ENCODE data around the gene HP1BP3.

The HP1BP3 gene

DNA sequence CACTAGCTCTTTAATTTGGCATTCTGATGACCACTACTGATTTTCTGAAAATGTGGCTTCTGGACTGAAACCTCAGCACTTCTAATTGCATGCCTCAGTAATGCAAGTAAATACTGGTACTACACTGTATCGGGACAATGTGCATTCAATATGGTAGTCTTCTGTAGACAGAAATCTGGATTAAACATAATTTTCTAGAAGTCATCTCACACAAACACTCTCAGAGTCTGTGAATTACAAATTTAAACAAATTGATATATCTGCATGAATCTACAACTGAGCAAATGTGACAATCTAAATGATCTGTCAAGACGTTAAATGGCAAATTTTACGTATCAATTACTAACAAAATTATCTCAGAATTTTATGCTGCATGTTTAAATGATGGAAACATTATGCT, 23.7 kb downstream of the HP1BP3 start:
- no peak for DNase-seq

DNA sequence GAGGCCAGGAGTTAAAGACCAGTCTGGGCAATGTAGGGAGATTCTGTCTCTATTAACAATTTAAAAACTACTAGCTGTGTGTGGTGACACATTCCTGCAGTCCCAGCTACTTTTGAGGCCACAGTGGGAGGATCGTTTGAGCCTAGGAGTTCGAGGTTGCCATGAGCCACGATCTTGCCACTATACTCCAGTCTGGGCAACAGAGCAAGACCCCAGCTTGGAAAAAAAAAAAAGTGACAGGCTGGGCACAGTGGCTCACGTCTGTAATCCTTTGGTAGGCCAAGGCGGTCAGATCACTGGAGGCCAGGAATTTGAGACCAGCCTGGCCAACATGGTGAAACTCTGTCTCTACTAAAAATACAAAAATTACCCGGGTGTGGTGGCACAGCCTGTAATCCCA, 26.8 kb downstream of the HP1BP3 start:
- no peak for DNase-seq

DNA sequence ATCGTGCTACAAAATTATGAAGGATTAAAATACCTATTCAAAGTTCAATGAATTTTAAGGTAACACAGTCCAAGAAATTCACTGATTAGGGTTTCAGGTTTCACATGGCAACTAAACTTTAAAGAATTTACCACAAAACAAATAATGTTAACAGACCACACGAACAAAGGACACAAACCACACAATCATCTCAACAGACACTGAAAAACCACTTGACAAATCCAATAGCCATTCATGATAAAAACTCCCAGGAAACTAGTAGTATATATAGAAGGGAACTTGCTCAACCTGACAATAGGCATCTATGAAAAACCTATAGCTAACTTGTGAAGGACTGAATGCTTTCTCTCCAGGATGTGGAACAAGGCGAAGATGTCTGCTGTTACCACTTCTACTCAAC, 33.5 kb downstream of the HP1BP3 start:
- no peak for DNase-seq

DNA sequence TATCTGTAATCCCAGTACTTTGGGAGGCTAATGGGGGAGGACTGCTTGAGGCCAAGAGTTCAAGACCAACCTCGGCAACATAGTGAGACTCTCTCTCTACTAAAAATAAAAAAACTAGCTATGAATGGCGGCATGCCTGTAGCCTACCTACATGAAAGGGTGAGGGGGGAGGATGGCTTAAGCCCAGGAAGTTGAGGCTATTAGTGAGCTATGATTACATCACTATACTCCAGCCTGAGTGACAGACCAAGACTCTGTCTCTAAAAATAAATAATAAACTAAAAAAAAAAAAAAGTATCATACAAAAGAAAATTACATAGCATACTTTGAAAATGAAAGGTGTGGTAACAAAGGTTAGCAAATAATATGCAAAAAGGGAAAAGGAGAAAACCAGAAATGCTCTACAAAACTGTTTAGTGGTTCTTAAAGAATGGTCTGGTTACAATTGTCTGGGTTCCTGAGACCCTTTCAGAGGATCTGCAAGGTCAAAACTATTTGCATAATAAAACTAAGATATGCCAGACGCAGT, 35.6 kb downstream of the HP1BP3 start:
- no peak for DNase-seq

DNA sequence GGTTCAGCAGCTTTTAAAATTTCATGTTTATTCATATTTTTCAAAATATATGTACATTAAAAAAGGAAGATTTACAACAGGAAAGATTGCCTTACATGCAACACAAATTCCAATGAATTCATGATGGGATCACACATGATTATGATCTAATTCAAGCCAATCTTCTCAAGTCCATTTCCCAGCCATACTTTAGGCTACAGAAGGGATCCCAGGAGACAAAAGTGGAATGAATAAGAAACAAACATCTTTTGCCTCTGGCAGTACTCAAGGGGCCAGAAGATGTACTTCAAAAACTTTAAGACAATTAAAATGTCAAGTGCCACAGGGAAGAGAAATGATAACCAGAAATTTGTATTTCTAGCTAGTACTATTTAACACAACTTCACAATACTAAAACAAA, 44.4 kb downstream of the HP1BP3 start:
- DNase-seq: no peak

DNA sequence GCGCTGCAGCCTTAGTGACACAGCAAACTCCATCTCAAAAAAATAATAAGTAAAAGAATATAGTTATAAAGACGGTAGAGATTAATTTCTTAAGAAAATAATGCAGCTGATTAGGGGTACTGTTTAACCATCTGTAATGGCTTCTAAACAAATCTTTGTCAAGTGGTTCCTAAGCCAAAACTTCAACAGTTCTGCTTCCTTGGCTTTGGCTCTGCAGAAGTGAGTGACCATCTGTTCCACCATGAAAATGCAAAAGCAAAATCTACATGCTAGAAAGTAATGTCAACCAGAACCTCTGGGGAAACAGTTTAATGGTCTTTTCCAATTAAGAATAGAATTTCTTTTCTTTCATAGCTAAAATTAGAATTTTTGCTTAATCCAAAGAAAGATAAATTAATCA, 46.3 kb downstream of the HP1BP3 start:
- no peak for DNase-seq

DNA sequence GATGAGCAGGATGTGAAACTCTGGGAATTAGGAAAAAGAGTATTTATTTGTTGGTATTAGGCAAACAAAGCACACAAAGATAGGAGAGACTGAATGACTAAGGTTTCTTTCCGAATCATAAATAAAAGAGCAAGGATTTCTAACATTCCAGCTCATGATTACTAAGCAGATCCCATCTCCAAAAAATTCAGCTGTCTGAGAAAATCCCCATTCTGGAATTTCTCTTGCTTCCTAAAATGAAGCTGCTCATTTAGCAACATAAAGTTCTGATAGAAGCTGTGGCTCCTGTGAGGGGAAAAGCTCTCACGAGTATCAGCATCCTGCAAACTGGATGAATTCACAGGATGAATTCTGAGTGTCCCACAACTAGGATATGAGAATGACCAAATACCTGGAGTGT, 47.9 kb downstream of the HP1BP3 start:
- DNase-seq: no peak

DNA sequence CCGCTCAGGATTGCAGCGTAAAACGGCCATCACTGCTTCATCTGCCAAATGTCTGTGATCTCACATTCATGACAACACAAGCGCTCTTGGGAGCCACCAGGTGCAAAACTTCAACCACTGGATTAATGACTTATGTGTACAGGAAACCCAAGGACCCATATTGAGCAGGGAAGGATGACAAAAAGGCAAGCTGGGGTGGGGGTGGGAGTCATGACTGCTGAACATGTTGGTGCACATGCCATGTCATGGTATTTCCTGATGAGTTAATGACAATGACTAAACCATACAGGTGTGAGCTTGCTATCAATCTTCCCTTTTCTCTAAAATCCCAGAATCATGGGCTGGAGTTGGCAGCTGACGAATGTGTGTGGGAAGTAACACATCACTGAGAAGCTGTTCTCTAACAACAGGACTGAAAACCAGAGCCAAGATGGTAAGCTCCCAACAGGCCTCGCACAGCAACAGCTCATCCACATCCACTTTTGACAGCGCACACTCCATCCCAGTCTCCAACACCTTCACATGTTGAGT, 51.5 kb downstream of the HP1BP3 start:
- DNase-seq: no peak

DNA sequence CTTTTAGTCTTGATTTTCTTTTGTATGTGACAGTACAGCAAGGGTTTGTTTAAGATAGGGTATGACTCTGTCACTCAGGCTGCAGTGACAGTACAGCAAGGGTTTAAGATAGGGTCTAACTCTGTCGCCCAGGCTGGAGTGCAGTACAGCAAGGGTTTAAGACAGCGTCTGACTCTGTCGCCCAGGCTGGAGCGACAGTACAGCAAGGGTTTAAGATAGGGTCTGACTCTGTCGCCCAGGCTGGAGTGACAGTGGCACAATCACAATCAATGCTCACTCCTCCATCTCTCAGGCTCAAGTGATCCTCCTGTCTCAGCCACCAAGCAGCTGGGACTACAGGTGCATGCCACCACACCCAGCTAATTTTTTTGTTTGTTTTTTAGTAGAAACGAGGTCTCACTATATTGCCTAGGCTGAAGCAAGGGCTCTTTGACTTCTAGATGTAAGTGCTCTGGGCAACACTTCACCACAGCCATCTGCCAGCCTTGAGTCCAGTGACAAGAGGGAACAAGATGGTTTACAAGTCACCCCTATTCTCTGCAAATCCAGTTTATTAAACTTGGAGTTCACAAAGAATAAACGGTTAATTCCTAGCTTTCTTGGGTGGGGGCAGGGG, 53.6 kb downstream of the HP1BP3 start:
- no peak for DNase-seq

DNA sequence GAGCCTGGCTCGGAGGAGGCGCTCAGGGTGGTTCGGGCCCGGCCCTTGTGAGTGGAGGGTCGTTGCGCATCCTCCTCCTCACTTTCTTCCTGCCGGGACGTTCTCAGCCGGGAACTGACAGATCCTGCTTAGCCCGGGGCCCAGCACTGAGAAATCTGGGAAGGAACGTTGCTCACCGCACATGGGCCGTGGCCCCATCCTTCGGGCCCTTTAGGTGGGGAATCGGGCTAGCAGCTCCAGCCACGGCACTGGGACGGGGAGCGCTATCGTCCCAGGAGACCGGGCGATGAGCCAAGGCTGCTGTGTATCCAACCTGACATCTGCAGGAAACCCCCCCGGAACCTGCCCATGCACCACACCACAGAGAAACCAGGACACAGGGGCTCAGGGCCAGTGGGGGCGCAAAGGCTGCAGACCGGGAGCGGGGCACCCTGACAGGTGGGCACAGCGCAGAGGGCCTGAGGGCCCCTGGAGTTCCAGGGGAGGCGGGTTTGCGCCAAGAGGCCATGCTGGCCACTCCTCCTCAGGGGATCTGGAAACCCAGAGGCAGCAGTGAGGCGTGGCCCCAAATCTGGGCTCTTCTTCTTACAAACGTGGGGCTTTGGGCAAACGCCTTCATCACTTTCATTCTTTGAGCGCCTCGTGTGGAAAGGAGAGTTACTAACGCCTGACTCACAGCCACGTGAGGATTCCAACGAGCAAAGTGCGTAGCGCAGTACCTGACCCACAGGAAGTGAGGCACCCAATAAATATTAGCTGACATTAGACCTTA, 54.3 kb downstream of the HP1BP3 start, which contains the start of gene SH2D5:
Gene SH2D5, minus strand, starts transcription at position 116 of the 772 bp plus-strand sequence. CDS start 4,659 bp downstream, outside the sequence.
- DNase-seq: peak; percentile 74

DNA sequence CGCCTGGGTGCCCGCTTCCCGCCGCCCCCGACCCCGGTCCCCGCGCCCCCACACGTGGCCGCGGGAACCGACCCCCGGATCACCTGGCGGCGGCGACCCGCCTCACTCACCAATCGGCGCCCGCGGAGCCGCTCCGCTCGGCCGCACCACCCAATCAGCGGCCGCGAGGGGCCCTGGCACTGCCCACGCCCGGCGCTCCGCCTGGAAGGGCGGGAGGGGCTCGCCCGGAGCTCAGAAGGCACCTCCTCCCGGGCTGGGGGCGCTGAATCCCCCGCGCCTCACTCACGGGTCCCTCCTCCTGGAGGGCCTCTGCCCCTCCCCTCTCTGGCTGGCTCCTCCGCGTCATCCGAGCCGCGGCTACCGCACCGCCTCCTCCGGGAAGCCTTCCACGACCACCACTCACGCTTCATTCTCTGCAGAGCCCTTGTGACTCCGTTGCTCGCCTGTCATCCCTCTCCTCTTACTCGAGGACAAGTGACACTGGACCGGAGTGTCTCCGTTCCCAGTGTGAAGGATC, 55.0 kb downstream of the HP1BP3 start:
- DNase-seq: peak; percentile 65

DNA sequence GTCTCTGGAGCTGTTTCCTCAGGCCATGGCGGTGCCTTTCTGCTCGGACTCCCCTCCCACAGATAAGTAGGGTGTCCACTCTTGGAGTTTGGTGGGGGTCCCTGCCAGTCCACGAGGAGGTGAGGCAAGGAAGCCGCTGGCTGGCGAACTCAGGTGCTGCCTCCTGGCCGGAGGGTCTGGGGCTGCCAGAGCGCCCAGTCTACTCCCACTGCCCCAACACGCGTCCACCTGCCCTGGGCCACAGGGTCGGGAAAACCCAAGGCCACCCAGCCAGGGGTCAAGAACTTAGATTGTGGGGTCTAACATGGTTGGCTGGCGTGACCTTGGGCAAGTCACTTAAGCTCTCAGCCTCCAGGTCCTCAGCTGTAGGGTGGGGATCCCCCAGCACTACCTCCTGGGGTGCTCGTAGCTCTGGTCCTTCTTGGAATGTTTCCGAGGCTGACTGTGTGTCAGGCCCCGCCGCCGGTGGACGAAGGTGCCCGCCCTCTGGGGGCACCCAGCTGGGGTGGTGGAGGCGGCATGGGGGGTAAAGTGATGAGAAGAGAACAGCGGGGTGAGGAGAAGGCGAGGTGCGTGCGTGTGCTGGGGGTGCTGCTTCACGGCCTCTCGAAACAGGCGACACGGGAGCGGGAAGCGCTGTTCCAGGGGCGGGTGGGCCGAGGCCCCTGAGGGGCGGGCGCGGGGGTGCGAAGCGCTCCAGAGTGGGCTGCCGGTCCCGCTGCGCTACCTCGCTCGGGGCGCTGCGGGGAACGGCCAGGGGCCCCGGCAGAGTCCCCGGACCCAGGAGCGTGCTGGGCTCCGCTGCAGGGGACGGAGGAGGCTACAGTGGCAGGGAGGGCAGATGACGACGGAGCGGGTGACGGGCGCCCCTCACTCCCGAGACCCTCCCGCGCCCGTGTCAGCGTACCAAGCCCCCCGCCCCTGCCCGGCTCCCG, 55.8 kb downstream of the HP1BP3 start:
- DNase-seq: peak; percentile 3

DNA sequence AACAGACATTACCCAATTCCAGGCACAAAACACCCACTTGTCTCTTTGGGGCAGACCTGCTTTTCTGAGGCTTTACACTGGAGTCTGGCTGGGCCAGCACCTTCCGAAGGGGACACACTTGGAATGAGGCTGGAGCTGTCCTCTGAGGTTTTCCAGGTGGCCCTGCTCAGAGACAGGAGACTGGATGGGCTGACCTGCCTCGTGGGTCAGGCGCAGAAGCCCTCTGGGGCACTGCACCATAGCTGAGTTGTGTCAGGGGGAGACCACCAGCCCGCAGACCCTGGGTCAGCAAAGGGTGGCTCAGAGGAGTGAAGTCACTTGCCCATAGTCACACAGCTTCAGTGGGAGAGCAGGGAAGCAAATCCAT, 56.4 kb downstream of the HP1BP3 start:
- no peak for DNase-seq

DNA sequence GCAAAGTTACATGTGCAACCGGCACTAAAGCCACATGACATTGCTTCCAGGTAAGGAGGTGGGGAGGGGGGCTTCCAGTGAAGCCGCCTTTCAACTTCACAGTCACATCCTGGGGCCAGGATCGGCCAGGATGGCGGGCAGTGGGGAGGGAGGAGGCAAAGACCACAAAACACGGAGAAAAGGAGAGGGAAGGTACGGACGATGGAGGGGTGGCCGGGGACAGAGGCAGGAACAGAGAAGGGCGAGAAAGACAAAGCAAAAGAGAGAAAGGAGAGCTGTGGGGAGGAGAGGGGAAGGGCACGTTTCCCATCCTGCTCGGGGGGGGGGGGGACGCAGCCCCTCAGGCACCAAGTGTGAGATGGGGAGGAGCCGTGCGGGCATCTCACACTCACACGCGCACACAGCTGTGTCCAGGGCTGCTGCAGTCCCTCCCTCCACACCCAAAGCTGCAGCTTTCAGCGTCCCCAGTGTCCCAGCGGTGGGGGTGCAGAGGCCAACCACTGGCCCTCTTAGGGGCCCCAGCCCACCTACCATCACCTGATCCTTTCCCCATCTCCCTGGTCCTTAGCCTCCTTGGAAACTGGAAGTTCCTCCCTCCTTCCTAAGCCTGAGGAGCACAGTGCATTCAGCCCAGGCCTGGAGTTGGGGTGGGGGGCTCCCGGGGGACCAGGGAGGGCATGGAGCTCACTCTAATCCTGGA, 57.0 kb downstream of the HP1BP3 start:
- DNase-seq: no peak

DNA sequence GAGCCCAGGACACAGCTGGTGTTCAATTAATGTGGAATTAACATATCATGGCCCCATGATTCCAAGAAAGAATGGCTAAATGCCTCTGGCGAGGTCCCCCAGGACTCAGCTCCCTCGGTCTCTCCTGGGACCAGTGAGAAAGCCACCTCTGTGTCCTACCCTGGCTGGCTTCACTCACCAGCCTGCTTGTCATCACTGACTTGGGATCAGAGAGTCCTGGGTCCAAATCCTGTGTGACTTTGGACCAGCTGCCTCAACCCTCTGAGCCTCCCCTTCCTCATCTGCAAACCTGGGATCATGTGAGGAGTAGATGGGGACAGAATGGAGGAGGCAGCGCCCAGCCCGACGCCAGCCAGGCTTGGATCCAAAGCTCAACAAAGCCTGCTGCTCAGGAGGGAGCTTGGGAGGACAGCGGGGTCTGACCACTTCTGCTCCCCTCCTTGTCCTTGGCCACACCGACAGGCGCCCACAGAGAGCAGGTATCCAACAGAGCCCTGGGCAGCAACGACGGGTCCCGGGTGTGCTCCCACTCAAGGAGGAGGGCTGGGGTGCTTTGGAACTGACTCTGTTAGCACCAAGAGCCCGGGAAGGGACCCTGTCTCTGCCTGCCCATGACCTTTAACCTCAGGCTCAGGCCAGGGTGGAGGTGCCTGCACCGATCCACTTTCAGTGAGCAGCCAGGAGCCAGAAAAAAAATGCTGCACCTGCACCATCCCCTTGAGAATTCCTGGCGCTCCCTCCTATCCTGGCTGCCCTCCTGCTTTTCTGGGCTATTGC, 57.8 kb downstream of the HP1BP3 start:
- DNase-seq: no peak

DNA sequence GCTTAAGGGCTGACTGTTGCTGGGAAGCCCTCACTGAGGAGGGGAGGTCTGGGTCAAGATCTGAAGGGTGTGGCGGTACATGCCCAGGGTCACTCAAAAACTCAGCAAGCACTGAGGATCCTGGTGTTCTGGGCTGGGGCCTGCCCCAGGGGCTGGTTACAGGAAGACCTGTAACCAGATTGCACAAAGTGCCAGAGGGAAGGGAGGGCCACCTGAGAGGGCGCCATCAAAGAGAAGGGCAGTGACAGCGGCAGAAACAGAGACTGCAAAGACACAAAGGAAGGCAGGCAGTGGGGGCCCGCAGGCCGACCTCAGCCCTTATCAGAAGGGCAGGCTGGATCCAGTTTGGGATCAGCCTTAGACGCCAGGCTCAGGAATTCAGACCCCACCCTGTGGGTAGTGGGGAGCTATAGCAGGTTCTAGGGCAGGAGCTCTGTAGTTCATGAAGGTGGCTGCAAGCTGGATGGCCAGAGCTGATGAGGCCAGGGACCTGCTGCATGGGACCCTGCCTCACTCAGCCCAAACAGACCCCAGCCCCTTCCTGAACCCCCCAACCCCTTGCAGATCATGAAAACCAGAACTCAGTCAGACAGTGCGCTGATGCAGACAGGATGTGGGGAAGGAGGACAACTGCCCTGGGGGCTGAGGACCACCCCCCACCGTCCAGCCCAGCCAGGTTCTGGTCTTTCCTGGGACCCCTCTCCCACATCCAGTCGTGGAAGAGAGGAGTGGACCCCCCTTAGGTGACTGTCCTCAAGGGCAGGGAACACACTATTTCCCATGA, 58.5 kb downstream of the HP1BP3 start:
- no peak for DNase-seq

DNA sequence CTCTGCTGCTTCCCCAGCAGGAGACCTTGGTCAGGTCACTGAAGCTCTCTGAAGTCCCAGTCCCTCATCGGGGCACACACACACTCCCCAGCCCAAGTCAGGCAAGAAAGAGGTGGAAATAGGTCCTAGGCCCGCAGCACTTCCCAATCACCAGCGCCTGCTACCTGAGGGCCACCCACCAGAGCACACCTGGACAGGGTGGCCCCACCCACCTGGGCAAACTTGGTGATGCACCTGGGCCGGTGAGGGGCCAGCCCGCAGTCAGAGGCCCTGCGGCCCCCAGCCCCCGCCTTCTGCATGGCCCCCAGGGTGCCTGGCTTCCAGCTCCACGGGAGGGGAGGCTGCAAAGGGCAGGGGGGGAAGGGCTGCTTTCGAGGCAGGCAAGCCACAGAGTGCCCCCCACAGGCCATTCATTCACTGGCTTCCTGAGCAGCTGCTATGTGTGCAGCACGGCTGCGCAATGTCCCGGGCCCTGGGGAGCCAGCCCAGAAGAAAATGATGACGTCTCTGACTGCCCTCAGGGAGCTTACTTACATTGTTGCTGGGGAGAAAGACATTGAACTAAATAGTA, 59.3 kb downstream of the HP1BP3 start:
- DNase-seq: no peak

DNA sequence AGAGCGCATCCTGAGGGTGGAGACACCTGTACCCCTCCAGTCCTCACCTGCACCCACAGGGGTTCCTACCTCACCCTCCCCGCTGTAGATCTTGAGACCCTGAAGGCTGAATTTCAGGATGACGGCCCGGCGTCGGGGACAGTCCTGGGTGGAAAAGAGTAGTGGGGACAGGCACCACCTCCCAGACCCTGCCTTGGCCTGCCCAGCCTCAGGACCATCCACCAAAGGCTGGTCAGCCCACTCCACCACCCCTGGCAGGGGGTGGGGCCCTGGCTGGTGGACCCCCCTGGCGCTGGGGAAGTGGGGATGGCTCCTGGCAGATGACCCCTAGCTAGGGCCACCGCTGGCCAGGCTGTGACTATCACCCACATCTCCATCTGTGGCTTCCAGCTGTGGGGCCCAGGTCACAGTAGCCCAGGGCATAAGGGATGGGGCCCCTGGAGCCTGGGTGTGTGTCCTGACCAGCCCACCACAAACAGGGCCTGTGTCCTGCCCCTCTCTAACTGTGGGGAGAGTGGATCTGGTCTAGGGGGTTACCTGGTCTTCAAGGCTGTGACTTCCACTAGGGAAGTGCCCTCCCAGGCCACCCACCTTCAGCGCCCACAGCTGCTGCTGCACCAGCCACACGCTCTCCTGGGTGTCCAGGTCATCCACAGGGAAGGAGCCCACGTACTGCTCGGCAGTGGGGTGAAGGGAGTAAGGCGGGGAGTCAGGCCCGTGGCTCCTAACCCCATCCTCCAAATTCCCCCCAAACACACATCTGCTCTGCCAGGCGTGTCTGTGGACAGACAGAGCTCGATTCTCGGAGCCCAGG, 60.0 kb downstream of the HP1BP3 start:
- DNase-seq: no peak

Data from CD4-positive, alpha-beta T cell treated with Interleukin-21 for 1 hour (primary cell).